RWPE2 (cell line): ENCODE measurements around the gene TRIM25.

ENCODE experiments used
- ATAC-seq: fragments of 200-7000 bp; cut with Tn5 transposase; 3 replicates; pipeline ENCODE4 v1.9.1; 2021; ENCODE audit warnings: low read depth
- DNase-seq: peaks from one replicate; pipeline ENCODE4 v3.0.0-alpha.2; 2020; ENCODE audit warnings: low spot score
- H3K27ac ChIP-seq: fragments of 450-650 bp; 2 replicates; pipeline ENCODE4 v1.5.1; 2017; ENCODE audit warnings: mild to moderate bottlenecking; ENCODE audit not compliant: poor library complexity, severe bottlenecking
- H3K27me3 ChIP-seq: fragments of 250-450 bp; sonication (Bioruptor Pico); 2 replicates; pipeline ENCODE4 v1.5.1; 2021; ENCODE audit warnings: mild to moderate bottlenecking, moderate library complexity; ENCODE audit not compliant: insufficient read depth, poor library complexity, severe bottlenecking
- H3K36me3 ChIP-seq: fragments of 250-450 bp; sonication (Bioruptor Pico); 2 replicates; pipeline ENCODE4 v1.5.1; 2020; ENCODE audit warnings: low read depth, mild to moderate bottlenecking, moderate library complexity
- H3K4me1 ChIP-seq: fragments of 250-450 bp; sonication (Bioruptor Pico); 2 replicates; pipeline ENCODE4 v1.5.1; 2021; ENCODE audit warnings: mild to moderate bottlenecking, moderate library complexity; ENCODE audit not compliant: insufficient read depth, poor library complexity, severe bottlenecking
- H3K4me3 ChIP-seq: fragments of 250-450 bp; sonication (Bioruptor Pico); 2 replicates; pipeline ENCODE4 v1.5.1; 2021; ENCODE audit warnings: mild to moderate bottlenecking, moderate library complexity; ENCODE audit not compliant: severe bottlenecking
- H3K9me3 ChIP-seq: fragments of 250-450 bp; sonication (Bioruptor Pico); 2 replicates; pipeline ENCODE4 v1.5.1; 2021; ENCODE audit warnings: mild to moderate bottlenecking, moderate library complexity; ENCODE audit not compliant: severe bottlenecking
- TF ChIP-seq, protein P1 (sequence below): fragments of 450-650 bp; IDR thresholded peaks from one replicate; pipeline ENCODE4 v1.5.1; 2017; ENCODE audit warnings: mild to moderate bottlenecking, moderate library complexity; ENCODE audit not compliant: poor library complexity, severe bottlenecking

The TRIM25 gene

GRCh38 chr17:56845934-56846333, 67.9 kb downstream of the TRIM25 start:
- DNase-seq (no peak), ATAC-seq (no peak)
- Histone ChIP-seq H3K4me1 (no peaks in the 10 kb centered on the region), H3K36me3 (peaks cover 69% of the 10 kb centered on the region), H3K27ac (no peak overlapping the region), H3K4me3 (no peak overlapping the region), H3K9me3 (no peaks in the 10 kb centered on the region), H3K27me3 (no peaks in the 10 kb centered on the region)
- TF ChIP-seq, protein P1, sequence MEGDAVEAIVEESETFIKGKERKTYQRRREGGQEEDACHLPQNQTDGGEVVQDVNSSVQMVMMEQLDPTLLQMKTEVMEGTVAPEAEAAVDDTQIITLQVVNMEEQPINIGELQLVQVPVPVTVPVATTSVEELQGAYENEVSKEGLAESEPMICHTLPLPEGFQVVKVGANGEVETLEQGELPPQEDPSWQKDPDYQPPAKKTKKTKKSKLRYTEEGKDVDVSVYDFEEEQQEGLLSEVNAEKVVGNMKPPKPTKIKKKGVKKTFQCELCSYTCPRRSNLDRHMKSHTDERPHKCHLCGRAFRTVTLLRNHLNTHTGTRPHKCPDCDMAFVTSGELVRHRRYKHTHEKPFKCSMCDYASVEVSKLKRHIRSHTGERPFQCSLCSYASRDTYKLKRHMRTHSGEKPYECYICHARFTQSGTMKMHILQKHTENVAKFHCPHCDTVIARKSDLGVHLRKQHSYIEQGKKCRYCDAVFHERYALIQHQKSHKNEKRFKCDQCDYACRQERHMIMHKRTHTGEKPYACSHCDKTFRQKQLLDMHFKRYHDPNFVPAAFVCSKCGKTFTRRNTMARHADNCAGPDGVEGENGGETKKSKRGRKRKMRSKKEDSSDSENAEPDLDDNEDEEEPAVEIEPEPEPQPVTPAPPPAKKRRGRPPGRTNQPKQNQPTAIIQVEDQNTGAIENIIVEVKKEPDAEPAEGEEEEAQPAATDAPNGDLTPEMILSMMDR = no peak

DNA sequence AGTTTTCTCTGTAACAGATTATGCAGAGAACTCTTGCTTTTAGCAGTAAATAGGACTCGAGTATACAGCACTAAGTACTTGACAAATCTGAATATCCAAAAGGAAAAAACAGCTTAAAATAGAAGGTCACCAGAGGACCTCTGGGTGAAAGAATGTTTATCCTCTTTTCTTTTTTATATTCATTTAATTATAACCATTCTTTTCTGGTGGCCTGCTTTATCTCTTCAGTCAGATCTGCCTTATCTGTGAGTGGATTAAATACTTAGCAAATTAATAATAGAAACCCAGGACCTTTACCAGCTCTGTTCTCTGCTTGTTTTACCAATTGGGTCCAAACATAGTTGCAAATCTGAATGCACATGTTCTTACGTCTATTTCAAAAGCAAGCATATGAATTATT, 71.3 kb downstream of the TRIM25 start:
- Histone ChIP-seq H3K27ac (no peak overlapping the region), H3K27me3 (no peaks in the 10 kb centered on the region), H3K9me3 (no peaks in the 10 kb centered on the region), H3K36me3 (peaks cover 60% of the 10 kb centered on the region), H3K4me3 (no peak overlapping the region), H3K4me1 (no peaks in the 10 kb centered on the region)
- no peak for DNase-seq
- no peak for ATAC-seq
- TF ChIP-seq, protein P1 = no peak

DNA sequence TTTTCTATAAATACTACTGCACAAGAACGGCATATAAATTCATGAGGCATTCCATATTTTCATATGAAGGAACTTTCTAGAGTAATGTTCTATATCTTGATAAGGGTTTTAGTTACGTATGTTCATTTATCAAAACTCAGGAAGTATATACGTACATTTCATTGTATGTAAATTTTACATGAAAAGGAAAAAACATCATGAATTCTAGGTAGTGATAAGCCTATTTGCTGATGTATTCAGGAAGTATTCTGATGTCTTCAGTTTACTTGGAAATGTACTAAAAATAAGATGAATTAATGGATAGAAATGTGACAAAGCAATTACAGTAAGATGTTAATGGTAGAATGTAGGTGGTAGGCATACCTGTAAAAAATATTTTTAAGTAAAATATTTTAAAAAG, 75.2 kb downstream of the TRIM25 start:
- no peak for ATAC-seq
- H3K36me3 ChIP-seq = peaks cover 39% of the 10 kb centered on the region
- no peaks in the 10 kb centered on the region for H3K9me3 ChIP-seq
- DNase-seq = no peak
- TF ChIP-seq, protein P1 = no peak
- H3K4me3 ChIP-seq = no peak overlapping the region
- H3K4me1 ChIP-seq = peaks cover 14% of the 10 kb centered on the region
- no peaks in the 10 kb centered on the region for H3K27me3 ChIP-seq
- no peak overlapping the region for H3K27ac ChIP-seq
